Measurements from ENCODE around the gene TMX1.

DNA sequence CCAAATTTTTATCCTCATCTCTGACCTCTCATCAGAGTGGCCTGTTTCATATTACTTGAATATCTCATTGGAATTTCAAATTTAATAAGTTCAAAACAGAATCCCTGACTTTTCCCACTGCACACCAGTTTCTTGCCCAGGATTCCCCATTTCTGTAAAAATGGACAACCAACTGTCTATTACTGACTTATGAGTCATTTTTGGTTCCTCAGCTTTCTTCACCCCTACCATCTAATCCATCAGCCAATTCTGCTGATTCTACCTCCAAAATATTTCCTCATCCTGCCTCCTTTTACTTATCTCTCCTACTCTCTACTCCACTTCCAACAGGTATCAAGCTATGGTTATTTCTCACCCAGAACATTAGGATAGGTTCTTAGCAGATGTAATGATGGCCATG is 44.2 kb downstream of the TMX1 start:
- no peak for TF ChIP-seq EZH2 (IDR thresholded peaks at IDR 0.05; ENCODE audit: low read length, unreplicated experiment)
- TF ChIP-seq, protein P1, sequence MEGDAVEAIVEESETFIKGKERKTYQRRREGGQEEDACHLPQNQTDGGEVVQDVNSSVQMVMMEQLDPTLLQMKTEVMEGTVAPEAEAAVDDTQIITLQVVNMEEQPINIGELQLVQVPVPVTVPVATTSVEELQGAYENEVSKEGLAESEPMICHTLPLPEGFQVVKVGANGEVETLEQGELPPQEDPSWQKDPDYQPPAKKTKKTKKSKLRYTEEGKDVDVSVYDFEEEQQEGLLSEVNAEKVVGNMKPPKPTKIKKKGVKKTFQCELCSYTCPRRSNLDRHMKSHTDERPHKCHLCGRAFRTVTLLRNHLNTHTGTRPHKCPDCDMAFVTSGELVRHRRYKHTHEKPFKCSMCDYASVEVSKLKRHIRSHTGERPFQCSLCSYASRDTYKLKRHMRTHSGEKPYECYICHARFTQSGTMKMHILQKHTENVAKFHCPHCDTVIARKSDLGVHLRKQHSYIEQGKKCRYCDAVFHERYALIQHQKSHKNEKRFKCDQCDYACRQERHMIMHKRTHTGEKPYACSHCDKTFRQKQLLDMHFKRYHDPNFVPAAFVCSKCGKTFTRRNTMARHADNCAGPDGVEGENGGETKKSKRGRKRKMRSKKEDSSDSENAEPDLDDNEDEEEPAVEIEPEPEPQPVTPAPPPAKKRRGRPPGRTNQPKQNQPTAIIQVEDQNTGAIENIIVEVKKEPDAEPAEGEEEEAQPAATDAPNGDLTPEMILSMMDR (conservative IDR thresholded peaks at IDR 0.05; ENCODE audit: low read depth, low read length), result no peak
